OCI-M1 (cell line): ENCODE results near the gene GRIK5.
A peak's percentile ranks its signal among the peaks of the same experiment; 100 is the strongest.

Experiments used
- DNase-seq: peaks from one replicate; lab custom pipeline; 2025; lab: John Stamatoyannopoulos, UW

Gene GRIK5

GRCh38 chr19:42093926-42094325 is 23.9 kb upstream of the GRIK5 start:
- no peak for DNase-seq

GRCh38 chr19:42093505-42093904 is 23.5 kb upstream of the GRIK5 start:
- no peak for DNase-seq

DNA sequence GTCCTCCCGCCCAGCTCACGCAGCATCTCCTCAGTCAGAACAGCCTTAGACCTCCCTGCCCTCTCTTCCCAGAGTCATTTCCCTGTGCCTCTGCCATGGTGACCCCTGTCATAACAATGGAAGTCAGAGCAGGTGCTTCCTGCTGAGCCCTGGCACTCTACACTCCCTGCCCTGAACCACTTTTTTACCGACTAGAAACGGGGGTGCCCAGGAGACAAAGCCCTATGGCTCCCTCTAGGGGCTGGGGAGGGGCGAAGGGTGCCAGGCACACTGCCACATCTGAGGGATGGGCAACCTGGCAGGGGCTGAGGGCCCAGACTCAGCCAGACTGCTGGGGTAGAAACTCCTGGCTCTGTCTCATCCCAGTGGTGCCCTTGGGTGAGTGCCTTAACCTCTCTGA is 22.3 kb upstream of the GRIK5 start:
- DNase-seq, result peak; percentile 44

DNA sequence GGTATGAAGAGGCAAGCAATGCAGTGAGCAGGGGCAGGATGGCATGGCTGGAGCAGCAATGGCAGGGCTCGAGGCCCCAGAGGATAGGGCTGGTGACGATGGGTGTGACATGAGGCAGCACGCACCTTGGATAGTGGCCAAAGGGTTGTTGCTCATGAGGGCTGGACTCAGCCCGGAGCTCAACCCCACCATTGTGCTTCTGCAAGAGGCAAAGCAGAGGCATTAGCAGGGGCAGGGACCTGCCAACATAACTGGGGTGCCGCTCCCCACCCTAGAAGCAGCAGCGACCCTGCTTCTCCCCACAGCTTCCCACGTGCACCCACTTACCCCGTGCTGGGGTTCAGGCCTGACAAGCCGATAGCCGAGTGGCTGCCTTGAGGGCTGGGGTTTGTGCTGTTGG is 21.7 kb upstream of the GRIK5 start:
- peak; percentile 24 for DNase-seq

DNA sequence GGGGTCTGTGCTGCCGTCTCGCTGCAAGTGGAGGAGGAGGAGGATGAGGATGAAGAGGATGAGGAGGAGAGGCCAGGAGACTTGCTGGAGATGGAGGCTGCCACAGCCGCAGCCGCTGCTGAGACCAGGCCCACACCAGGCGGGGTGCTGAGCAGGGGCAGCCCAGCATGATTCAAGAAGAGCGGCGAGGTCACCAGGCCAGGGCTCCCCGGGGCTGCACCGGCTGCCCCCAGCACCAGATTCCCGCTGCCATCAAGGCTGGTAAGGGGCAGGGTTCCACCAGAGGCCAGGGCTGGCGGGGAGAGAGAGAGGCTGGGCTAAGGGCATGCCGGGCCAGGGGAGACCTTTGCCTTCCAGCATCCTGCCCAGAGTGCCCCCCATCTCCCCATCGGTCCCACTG is 21.3 kb upstream of the GRIK5 start:
- DNase-seq, result no peak

- no peak for DNase-seq
These were observed 20.7 kb upstream of the GRIK5 start for GRCh38 chr19:42090672-42091071.

DNA sequence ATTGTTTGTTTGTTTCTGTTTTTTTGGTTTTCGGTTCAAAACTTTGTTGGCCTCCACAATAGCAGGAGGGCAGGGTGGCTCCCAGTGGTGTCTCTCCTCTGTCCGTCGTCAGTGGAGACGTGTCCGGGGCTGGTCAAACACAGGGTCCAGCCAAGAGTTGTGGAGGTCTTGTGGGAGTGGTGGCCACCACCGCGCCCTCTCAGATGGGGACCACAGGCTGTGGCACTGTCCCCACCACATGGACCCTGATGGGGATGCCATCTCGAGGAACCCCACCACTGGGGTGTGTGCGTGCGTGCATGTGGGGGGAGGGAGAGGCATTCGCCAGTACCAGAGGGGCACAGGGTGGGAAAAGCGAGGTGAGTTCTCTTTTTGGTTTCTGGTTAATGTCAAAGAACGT is 19.8 kb upstream of the GRIK5 start:
- DNase-seq, result no peak

GRCh38 chr19:42089191-42089750 is 19.3 kb upstream of the GRIK5 start:
- DNase-seq, result no peak

DNA sequence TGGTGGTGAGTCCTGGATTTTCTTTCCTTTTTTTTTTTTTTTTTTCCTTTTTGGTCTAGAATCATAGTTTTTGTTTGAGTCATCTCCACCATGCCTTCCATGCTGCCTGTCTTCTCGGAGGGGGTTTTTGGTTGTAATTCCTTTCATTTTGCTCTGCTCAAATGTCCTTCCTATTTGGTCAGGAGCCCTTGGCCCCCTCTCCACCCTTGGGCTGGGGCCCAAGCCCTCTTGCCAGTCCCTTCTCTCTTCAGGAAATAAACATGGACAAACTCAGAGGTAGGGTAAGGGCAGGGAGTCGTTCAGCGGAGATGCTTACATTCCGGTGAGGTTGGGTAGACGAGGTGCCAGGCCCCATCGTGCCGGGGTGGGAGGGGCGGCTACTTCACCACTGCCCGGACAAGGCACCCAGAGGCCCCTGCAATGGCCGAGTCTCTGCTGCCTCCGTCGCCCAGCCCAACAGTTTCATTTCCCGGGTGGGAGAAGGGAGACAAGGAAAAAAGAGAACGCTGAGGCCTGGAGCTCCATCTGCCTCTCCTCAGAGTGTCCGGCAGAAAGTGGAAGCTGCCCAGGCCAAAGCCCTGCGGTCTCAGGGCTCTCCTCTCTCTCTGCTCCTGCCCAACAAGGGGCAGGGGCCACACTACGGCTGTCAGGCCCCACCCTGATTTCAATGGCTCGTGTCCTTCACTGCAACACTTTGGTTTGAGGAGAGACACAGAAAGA is 18.6 kb upstream of the GRIK5 start:
- DNase-seq, result no peak

DNA sequence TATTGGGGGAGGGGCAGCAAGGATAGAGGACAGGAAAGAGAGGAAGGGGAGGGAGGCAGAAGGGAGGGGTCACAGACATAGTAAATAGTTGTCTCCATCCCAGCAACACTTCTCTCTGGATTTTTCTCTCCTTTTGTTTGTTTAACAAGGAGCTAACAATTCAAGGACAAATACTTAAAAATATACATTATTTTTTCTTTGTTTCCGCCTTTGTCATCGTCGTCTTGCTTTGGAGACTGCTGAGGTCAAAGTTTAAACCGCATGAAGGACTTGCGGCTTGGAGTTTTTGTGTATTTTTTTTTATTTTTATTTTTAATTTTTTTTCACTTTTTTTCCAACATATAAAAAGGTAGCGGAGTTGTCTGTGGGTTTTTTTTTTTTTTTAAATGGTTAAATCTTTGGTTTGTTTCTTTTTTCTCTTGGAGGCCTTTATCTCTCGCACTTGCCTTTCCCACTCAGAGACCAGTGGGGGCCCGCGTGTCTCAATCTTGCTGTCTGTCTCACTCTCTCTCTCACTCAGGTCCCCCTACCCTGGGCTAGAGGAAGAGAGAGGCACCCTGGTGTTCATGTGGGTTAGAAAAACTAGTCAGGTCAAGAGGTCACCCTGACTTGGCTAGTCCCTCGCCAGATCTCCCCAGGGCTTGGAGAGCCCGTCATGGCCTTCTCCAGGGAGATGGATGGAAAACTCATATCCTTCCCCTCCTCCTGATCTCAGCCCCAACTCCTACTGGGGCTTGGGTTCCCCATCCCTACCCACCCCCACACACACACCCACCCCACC is 17.0 kb upstream of the GRIK5 start:
- DNase-seq, result no peak

- DNase-seq, result no peak
These were observed 16.3 kb upstream of the GRIK5 start for GRCh38 chr19:42086188-42086736.

- DNase-seq, result no peak
These were observed 13.5 kb upstream of the GRIK5 start for GRCh38 chr19:42083537-42083936.

- DNase-seq, result peak; percentile 56
These were observed 11.7 kb upstream of the GRIK5 start for GRCh38 chr19:42081584-42082203.

- DNase-seq, result no peak
These were observed 10.9 kb upstream of the GRIK5 start for GRCh38 chr19:42080764-42081375.

DNA sequence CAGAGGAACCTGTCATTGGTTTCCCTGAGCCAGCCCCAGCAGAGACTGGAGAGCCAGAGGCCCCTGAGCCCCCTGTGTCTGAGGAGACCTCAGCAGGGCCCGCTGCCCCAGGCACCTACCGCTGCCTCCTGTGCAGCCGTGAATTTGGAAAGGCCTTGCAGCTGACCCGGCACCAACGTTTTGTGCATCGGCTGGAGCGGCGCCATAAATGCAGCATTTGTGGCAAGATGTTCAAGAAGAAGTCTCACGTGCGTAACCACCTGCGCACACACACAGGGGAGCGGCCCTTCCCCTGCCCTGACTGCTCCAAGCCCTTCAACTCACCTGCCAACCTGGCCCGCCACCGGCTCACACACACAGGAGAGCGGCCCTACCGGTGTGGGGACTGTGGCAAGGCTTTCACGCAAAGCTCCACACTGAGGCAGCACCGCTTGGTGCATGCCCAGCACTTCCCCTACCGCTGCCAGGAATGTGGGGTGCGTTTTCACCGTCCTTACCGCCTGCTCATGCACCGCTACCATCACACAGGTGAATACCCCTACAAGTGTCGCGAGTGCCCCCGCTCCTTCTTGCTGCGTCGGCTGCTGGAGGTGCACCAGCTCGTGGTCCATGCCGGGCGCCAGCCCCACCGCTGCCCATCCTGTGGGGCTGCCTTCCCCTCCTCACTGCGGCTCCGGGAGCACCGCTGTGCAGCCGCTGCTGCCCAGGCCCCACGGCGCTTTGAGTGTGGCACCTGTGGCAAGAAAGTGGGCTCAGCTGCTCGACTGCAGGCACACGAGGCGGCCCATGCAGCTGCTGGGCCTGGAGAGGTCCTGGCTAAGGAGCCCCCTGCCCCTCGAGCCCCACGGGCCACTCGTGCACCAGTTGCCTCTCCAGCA is 10.1 kb upstream of the GRIK5 start:
- no peak for DNase-seq

DNA sequence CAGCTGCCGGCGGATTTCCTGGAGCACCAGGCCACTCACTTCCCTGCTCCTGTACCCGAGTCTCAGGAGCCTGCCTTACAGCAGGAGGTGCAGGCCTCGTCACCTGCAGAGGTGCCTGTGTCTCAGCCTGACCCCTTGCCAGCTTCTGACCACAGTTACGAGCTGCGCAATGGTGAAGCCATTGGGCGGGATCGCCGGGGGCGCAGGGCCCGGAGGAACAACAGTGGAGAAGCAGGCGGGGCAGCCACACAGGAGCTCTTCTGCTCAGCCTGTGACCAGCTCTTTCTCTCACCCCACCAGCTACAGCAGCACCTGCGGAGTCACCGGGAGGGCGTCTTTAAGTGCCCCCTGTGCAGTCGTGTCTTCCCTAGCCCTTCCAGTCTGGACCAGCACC is 9.3 kb upstream of the GRIK5 start:
- no peak for DNase-seq

- DNase-seq, result no peak
These were observed 8.7 kb upstream of the GRIK5 start for GRCh38 chr19:42078538-42079275.

GRCh38 chr19:42078058-42078457 is 8.1 kb upstream of the GRIK5 start:
- DNase-seq, result no peak

DNA sequence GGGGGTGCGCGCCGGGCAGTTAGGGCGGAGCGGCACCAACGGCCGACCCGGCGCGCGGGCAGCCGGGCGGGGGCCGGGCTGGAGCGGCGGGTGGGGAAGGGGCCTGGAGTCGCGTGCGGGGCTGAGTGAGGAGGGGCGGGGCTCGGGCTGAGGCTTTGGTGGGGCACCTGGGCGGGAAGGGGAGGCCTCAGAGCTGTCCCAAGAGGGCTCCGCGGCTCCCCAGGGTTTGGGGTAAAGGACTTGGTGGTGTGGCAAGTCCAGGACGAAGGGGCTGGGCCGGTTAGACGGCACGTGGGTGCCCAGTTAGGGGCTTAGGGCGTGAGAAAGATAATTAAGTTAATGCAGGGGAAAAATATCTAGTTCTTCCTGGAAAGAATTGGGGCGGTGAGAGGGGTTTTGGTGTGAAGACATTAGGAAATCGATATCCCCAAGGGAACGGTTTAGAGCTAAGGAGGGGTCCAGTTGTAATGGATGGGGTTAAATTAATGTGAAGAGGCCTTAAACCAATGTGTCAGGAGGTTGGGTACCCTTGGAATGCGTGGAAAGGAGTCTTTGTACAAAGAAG is 6.5 kb upstream of the GRIK5 start:
- no peak for DNase-seq
